HepG2 (cell line): ENCODE measurements around the gene IPO5.

Experiments
- ATF1 ChIP-seq: IDR thresholded peaks from 2 replicates; pipeline ENCODE4 v1.6.1; 2016; ENCODE audit warnings: mild to moderate bottlenecking, control low read depth
- MEIS1 ChIP-seq: sonication (generic); formaldehyde crosslinking; IDR thresholded peaks from 2 replicates; pipeline ENCODE4 v1.9.0; 2021; ENCODE audit warnings: mild to moderate bottlenecking, missing genetic modification reagents, moderate library complexity, borderline replicate concordance
- POLR2A ChIP-seq, 2 experiments: IDR thresholded peaks; 2 replicates each; pipeline ENCODE4 v1.6.1; 2011; ENCODE audit warnings: low read depth in 2 of 2, low read length in 2 of 2, mild to moderate bottlenecking in 1 of 2, moderate library complexity in 1 of 2; ENCODE audit not compliant: insufficient read depth in 1 of 2
- POLR2AphosphoS5 ChIP-seq: IDR thresholded peaks from 2 replicates; pipeline ENCODE4 v1.6.1; 2012; ENCODE audit warnings: low read depth, low read length
- RFX3 ChIP-seq: IDR thresholded peaks from 2 replicates; pipeline ENCODE4 v1.6.1; 2016; ENCODE audit warnings: missing biosample characterization, missing genetic modification reagents
- SMARCE1 ChIP-seq: fragments of 450-650 bp; IDR thresholded peaks from 2 replicates; pipeline ENCODE4 v1.6.1; 2017; ENCODE audit warnings: borderline replicate concordance
- ZNF121 ChIP-seq: sonication (generic); formaldehyde crosslinking; IDR thresholded peaks from 2 replicates; pipeline ENCODE4 v1.5.0; 2020; ENCODE audit warnings: mild to moderate bottlenecking, missing genetic modification reagents
- ZNF644 ChIP-seq: IDR thresholded peaks from 2 replicates; pipeline ENCODE4 v1.6.1; 2016; ENCODE audit warnings: low read depth
- TF ChIP-seq, protein P1 (sequence below), 2 experiments: IDR thresholded peaks; 2 replicates each; pipeline ENCODE4 v1.6.1; 2011 to 2012; ENCODE audit warnings: low read length in 2 of 2, borderline replicate concordance in 1 of 2, low read depth in 1 of 2, mild to moderate bottlenecking in 1 of 2, moderate library complexity in 1 of 2
- TF ChIP-seq, protein P2 (sequence below): sonication (generic); formaldehyde crosslinking; IDR thresholded peaks from 2 replicates; pipeline ENCODE4 v1.4.0; 2020; ENCODE audit warnings: missing genetic modification reagents
- TF ChIP-seq, protein P3 (sequence below): sonication (generic); formaldehyde crosslinking; IDR thresholded peaks from 2 replicates; pipeline ENCODE4 v1.5.0; 2020; ENCODE audit warnings: mild to moderate bottlenecking, missing genetic modification reagents, moderate library complexity
- TF ChIP-seq, protein P4 (sequence below): sonication (generic); formaldehyde crosslinking; IDR thresholded peaks from 2 replicates; pipeline ENCODE4 v1.4.0; 2020; ENCODE audit warnings: missing genetic modification reagents
- TF ChIP-seq, protein P5 (sequence below): IDR thresholded peaks from 2 replicates; pipeline ENCODE4 v1.6.1; 2012; ENCODE audit warnings: low read depth, low read length, improper control_type of control experiment

DNA sequence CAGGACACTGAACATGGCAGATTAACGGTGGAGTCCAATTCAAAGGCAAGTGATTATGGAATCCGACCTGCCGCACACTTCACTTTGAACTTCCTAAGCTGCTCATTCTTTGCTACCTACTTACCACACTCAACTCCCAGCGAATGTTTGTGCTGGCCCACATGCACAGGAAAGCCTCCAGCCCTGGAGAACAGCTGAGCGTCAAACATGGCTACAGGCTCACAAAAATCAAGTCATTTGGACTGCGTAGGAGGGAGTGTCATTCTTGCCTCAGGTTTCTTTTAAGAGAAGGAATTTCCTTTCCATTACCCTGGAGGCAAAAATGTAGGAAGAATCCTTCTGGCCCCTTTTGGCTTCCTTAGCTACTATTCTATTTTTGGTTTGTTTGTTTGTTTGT lies 41.3 kb upstream of the IPO5 start:
- TF ChIP-seq, protein P1, sequence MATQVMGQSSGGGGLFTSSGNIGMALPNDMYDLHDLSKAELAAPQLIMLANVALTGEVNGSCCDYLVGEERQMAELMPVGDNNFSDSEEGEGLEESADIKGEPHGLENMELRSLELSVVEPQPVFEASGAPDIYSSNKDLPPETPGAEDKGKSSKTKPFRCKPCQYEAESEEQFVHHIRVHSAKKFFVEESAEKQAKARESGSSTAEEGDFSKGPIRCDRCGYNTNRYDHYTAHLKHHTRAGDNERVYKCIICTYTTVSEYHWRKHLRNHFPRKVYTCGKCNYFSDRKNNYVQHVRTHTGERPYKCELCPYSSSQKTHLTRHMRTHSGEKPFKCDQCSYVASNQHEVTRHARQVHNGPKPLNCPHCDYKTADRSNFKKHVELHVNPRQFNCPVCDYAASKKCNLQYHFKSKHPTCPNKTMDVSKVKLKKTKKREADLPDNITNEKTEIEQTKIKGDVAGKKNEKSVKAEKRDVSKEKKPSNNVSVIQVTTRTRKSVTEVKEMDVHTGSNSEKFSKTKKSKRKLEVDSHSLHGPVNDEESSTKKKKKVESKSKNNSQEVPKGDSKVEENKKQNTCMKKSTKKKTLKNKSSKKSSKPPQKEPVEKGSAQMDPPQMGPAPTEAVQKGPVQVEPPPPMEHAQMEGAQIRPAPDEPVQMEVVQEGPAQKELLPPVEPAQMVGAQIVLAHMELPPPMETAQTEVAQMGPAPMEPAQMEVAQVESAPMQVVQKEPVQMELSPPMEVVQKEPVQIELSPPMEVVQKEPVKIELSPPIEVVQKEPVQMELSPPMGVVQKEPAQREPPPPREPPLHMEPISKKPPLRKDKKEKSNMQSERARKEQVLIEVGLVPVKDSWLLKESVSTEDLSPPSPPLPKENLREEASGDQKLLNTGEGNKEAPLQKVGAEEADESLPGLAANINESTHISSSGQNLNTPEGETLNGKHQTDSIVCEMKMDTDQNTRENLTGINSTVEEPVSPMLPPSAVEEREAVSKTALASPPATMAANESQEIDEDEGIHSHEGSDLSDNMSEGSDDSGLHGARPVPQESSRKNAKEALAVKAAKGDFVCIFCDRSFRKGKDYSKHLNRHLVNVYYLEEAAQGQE (IDR thresholded peaks at IDR 0.05; ENCODE audit: borderline replicate concordance in 1 of 2, low read depth in 1 of 2, low read length in 2 of 2), result no peak
- TF ChIP-seq ATF1, result no peak
- TF ChIP-seq, protein P2, sequence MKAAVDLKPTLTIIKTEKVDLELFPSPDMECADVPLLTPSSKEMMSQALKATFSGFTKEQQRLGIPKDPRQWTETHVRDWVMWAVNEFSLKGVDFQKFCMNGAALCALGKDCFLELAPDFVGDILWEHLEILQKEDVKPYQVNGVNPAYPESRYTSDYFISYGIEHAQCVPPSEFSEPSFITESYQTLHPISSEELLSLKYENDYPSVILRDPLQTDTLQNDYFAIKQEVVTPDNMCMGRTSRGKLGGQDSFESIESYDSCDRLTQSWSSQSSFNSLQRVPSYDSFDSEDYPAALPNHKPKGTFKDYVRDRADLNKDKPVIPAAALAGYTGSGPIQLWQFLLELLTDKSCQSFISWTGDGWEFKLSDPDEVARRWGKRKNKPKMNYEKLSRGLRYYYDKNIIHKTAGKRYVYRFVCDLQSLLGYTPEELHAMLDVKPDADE (CRISPR knock-in tag), result no peak
- TF ChIP-seq, protein P3, sequence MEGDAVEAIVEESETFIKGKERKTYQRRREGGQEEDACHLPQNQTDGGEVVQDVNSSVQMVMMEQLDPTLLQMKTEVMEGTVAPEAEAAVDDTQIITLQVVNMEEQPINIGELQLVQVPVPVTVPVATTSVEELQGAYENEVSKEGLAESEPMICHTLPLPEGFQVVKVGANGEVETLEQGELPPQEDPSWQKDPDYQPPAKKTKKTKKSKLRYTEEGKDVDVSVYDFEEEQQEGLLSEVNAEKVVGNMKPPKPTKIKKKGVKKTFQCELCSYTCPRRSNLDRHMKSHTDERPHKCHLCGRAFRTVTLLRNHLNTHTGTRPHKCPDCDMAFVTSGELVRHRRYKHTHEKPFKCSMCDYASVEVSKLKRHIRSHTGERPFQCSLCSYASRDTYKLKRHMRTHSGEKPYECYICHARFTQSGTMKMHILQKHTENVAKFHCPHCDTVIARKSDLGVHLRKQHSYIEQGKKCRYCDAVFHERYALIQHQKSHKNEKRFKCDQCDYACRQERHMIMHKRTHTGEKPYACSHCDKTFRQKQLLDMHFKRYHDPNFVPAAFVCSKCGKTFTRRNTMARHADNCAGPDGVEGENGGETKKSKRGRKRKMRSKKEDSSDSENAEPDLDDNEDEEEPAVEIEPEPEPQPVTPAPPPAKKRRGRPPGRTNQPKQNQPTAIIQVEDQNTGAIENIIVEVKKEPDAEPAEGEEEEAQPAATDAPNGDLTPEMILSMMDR (CRISPR knock-in tag), result no peak
- no peak for TF ChIP-seq SMARCE1
- TF ChIP-seq, protein P4, sequence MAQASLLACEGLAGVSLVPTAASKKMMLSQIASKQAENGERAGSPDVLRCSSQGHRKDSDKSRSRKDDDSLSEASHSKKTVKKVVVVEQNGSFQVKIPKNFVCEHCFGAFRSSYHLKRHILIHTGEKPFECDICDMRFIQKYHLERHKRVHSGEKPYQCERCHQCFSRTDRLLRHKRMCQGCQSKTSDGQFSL (CRISPR knock-in tag), result no peak
- TF ChIP-seq MEIS1 (CRISPR knock-in tag), result no peak
- TF ChIP-seq, protein P5, sequence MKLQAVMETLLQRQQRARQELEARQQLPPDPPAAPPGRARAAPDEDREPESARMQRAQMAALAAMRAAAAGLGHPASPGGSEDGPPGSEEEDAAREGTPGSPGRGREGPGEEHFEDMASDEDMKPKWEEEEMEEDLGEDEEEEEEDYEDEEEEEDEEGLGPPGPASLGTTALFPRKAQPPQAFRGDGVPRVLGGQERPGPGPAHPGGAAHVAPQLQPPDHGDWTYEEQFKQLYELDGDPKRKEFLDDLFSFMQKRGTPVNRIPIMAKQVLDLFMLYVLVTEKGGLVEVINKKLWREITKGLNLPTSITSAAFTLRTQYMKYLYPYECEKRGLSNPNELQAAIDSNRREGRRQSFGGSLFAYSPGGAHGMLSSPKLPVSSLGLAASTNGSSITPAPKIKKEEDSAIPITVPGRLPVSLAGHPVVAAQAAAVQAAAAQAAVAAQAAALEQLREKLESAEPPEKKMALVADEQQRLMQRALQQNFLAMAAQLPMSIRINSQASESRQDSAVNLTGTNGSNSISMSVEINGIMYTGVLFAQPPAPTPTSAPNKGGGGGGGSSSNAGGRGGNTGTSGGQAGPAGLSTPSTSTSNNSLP, result no peak
- TF ChIP-seq POLR2A (IDR thresholded peaks at IDR 0.05; ENCODE audit: insufficient read depth in 1 of 2, low read depth in 2 of 2, low read length in 2 of 2), result no peak
- no peak for TF ChIP-seq POLR2AphosphoS5
- TF ChIP-seq RFX3 (CRISPR knock-in tag), result no peak
- no peak for TF ChIP-seq ZNF121 (CRISPR knock-in tag)
- no peak for TF ChIP-seq ZNF644
